Testis (tissue), 2 donors: ENCODE results near the gene VPS52.

ENCODE experiments used
- CTCF ChIP-seq, 3 experiments: fragments of 450-650 bp in 2 of 3; fragments of 200-600 bp in 1 of 3; sonication (generic) in 1 of 3; IDR thresholded peaks; one replicate each; pipeline ENCODE4 v1.5.1; 2016 to 2019; ENCODE audit warnings: antibody characterized with exemption in 3 of 3, mild to moderate bottlenecking in 2 of 3, moderate library complexity in 1 of 3
- POLR2A ChIP-seq: fragments of 450-650 bp; IDR thresholded peaks from one replicate; pipeline ENCODE4 v1.6.1; 2017; ENCODE audit warnings: antibody characterized with exemption, mild to moderate bottlenecking, moderate library complexity

DNA sequence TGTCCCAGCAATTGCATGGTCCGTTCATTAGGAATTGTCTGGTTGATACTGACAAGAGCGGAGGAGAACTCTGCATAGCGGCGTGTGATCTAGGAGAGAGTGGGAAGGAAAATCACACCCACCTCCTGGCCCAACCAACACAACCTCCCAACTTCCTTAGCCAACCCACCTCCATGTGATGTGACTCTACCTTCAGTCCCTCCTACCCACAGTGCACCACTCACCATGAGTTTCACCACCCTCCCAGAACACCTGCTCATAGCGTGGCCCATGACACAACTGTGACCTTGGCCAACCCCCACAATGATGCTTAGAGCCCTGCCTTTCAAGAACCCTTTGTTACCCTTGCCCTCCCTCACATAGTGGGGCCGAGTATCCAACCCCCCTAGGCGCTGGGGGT is 7.7 kb downstream of the VPS52 start:
- no peak for TF ChIP-seq POLR2A
- TF ChIP-seq CTCF (IDR thresholded peaks at IDR 0.05) = no peak
